ENCODE results near the gene POLE3.

DNA sequence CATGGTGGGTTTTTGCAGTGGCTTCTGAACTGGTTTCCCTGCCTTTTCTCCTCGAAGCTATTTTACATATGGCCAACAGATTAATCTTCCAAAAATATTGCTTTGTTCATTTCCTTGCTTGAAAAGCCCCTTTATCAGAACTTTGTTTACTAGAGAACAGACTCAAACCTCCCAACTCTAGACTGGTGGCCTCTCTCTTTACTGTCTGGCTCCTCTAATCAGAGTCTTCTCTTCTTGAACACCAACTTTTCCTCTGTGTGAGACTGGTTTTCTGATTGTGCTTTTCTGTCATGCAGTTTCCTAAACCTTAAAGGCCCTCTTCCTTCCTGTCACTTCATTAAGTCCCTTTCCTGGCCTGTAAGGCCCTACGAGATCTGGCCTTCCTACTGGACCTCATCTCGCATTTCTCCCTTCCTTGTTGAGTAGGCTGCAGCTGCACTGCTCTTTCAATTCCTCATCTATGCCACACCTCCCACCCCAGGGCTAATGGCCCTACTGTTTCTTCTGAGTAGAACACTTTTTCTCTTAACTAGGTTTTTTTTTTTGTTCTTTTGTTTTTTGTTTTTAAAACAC lies 5.8 kb upstream of the POLE3 start:
- TF ChIP-seq POLR2AphosphoS5 (IDR thresholded peaks at IDR 0.05; ENCODE audit: low read depth) = no peak
- TF ChIP-seq, protein P1, sequence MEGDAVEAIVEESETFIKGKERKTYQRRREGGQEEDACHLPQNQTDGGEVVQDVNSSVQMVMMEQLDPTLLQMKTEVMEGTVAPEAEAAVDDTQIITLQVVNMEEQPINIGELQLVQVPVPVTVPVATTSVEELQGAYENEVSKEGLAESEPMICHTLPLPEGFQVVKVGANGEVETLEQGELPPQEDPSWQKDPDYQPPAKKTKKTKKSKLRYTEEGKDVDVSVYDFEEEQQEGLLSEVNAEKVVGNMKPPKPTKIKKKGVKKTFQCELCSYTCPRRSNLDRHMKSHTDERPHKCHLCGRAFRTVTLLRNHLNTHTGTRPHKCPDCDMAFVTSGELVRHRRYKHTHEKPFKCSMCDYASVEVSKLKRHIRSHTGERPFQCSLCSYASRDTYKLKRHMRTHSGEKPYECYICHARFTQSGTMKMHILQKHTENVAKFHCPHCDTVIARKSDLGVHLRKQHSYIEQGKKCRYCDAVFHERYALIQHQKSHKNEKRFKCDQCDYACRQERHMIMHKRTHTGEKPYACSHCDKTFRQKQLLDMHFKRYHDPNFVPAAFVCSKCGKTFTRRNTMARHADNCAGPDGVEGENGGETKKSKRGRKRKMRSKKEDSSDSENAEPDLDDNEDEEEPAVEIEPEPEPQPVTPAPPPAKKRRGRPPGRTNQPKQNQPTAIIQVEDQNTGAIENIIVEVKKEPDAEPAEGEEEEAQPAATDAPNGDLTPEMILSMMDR (conservative IDR thresholded peaks at IDR 0.05; ENCODE audit: low read depth in 2 of 2) = no peak
